ENCODE measurements around the gene PDLIM7. TPM values are rescaled to one million over a fixed set of nuclear protein-coding genes. Genes with fewer than 3 reads are reported as not detected.

Gene PDLIM7
- total RNA-seq, 2 donors from 2014 or later = 6.8 to 16.2 TPM

GRCh38 chr5:177507596-177508220, 10.3 kb upstream of the PDLIM7 start:
- peaks cover 8% of the 10 kb centered on the region for H3K4me1 Mint-ChIP-seq
- peak overlapping the region; percentile 67 for H3K4me3 Mint-ChIP-seq
- DNase-seq = no peak

GRCh38 chr5:177507165-177507564, 9.8 kb upstream of the PDLIM7 start:
- Mint-ChIP-seq H3K27ac (no peak overlapping the region), H3K27me3 (no peaks in the 10 kb centered on the region), H3K4me3 (no peak overlapping the region), H3K4me1 (peaks cover 10% of the 10 kb centered on the region), H3K36me3 (ENCODE audit: low read depth) (peaks cover 2% of the 10 kb centered on the region)
- DNase-seq (no peak), ATAC-seq (no peak)
- H3K9me3 ChIP-seq (ENCODE audit: control insufficient read depth, low read length, poor library complexity, severe bottlenecking) = no peaks in the 10 kb centered on the region

More at GRCh38 chr5:177507596-177508220, 10.3 kb upstream of the PDLIM7 start:
- no peak for ATAC-seq
- peaks cover 2% of the 10 kb centered on the region for H3K36me3 Mint-ChIP-seq (ENCODE audit: low read depth)
- no peak overlapping the region for H3K27ac Mint-ChIP-seq
- no peaks in the 10 kb centered on the region for H3K9me3 ChIP-seq (ENCODE audit: control insufficient read depth, low read length, poor library complexity, severe bottlenecking)
- no peaks in the 10 kb centered on the region for H3K27me3 Mint-ChIP-seq

GRCh38 chr5:177505075-177505474, 7.7 kb upstream of the PDLIM7 start:
- H3K36me3 Mint-ChIP-seq (ENCODE audit: low read depth) = no peaks in the 10 kb centered on the region

GRCh38 chr5:177504086-177505056, 7.0 kb upstream of the PDLIM7 start:
- ATAC-seq = no peak
- no peak for DNase-seq
- Mint-ChIP-seq H3K27me3 (no peaks in the 10 kb centered on the region), H3K4me3 (no peak overlapping the region), H3K4me1 (peaks cover 18% of the 10 kb centered on the region), H3K27ac (no peak overlapping the region), H3K36me3 (ENCODE audit: low read depth) (no peaks in the 10 kb centered on the region)
- H3K9me3 ChIP-seq (ENCODE audit: control insufficient read depth, low read length, poor library complexity, severe bottlenecking) = no peaks in the 10 kb centered on the region

More at GRCh38 chr5:177505075-177505474, 7.7 kb upstream of the PDLIM7 start:
- no peak for ATAC-seq
- no peaks in the 10 kb centered on the region for H3K9me3 ChIP-seq (ENCODE audit: control insufficient read depth, low read length, poor library complexity, severe bottlenecking)
- DNase-seq = no peak
- Mint-ChIP-seq H3K27ac (no peak overlapping the region), H3K27me3 (no peaks in the 10 kb centered on the region), H3K4me3 (no peak overlapping the region), H3K4me1 (peaks cover 20% of the 10 kb centered on the region)

- no peak for ATAC-seq
- Mint-ChIP-seq H3K27ac (no peak overlapping the region), H3K27me3 (no peaks in the 10 kb centered on the region), H3K4me1 (peaks cover 21% of the 10 kb centered on the region), H3K36me3 (ENCODE audit: low read depth) (peaks cover under 1% of the 10 kb centered on the region), H3K4me3 (no peak overlapping the region)
- no peak for DNase-seq
- no peaks in the 10 kb centered on the region for H3K9me3 ChIP-seq (ENCODE audit: control insufficient read depth, low read length, poor library complexity, severe bottlenecking)
Measured at GRCh38 chr5:177503351-177504085, 6.1 kb upstream of the PDLIM7 start.

- H3K27ac Mint-ChIP-seq = no peak overlapping the region
- peaks cover 23% of the 10 kb centered on the region for H3K4me1 Mint-ChIP-seq
- no peak for ATAC-seq
- no peaks in the 10 kb centered on the region for H3K27me3 Mint-ChIP-seq
- H3K4me3 Mint-ChIP-seq = no peak overlapping the region
- H3K9me3 ChIP-seq (ENCODE audit: control insufficient read depth, low read length, poor library complexity, severe bottlenecking) = no peaks in the 10 kb centered on the region
- peaks cover 2% of the 10 kb centered on the region for H3K36me3 Mint-ChIP-seq (ENCODE audit: low read depth)
- DNase-seq = no peak
Measured at GRCh38 chr5:177502886-177503285, 5.5 kb upstream of the PDLIM7 start.

- Mint-ChIP-seq H3K27ac (peak overlapping the region; percentile 66), H3K4me3 (peak overlapping the region; percentile 19), H3K4me1 (peaks cover 24% of the 10 kb centered on the region), H3K27me3 (no peaks in the 10 kb centered on the region), H3K36me3 (ENCODE audit: low read depth) (peaks cover 2% of the 10 kb centered on the region)
- H3K9me3 ChIP-seq (ENCODE audit: control insufficient read depth, low read length, poor library complexity, severe bottlenecking) = no peaks in the 10 kb centered on the region
- no peak for ATAC-seq
- DNase-seq = no peak
Measured at GRCh38 chr5:177501874-177502678, 4.7 kb upstream of the PDLIM7 start.

- no peaks in the 10 kb centered on the region for H3K9me3 ChIP-seq (ENCODE audit: control insufficient read depth, low read length, poor library complexity, severe bottlenecking)
- peak; percentile 35 for ATAC-seq
- H3K27ac Mint-ChIP-seq = peak overlapping the region; percentile 74
- H3K36me3 Mint-ChIP-seq (ENCODE audit: low read depth) = peaks cover 2% of the 10 kb centered on the region
- peaks cover 26% of the 10 kb centered on the region for H3K4me1 Mint-ChIP-seq
- no peaks in the 10 kb centered on the region for H3K27me3 Mint-ChIP-seq
- H3K4me3 Mint-ChIP-seq = no peak overlapping the region
- DNase-seq = peak; percentile 69 to 83 (median 82)
Measured at GRCh38 chr5:177500685-177501522, 3.5 kb upstream of the PDLIM7 start.

- H3K27ac Mint-ChIP-seq = no peak overlapping the region
- H3K36me3 Mint-ChIP-seq (ENCODE audit: low read depth) = peaks cover 2% of the 10 kb centered on the region
- H3K9me3 ChIP-seq (ENCODE audit: control insufficient read depth, low read length, poor library complexity, severe bottlenecking) = no peaks in the 10 kb centered on the region
- ATAC-seq (no peak), DNase-seq (no peak)
- peaks cover 23% of the 10 kb centered on the region for H3K4me1 Mint-ChIP-seq
- H3K4me3 Mint-ChIP-seq = no peak overlapping the region
- H3K27me3 Mint-ChIP-seq = no peaks in the 10 kb centered on the region
Measured at GRCh38 chr5:177499842-177500241, 2.4 kb upstream of the PDLIM7 start.

- Mint-ChIP-seq H3K27me3 (no peaks in the 10 kb centered on the region), H3K4me3 (peak overlapping the region; percentile 87), H3K4me1 (peaks cover 23% of the 10 kb centered on the region), H3K27ac (peak overlapping the region; percentile 93), H3K36me3 (ENCODE audit: low read depth) (peaks cover 2% of the 10 kb centered on the region)
- no peak for DNase-seq
- ATAC-seq = no peak
- H3K9me3 ChIP-seq (ENCODE audit: control insufficient read depth, low read length, poor library complexity, severe bottlenecking) = no peaks in the 10 kb centered on the region
Measured at GRCh38 chr5:177498013-177498787, 796 bp upstream of the PDLIM7 start.

GRCh38 chr5:177496727-177497291, 595 bp downstream of the PDLIM7 start:
- H3K9me3 ChIP-seq (ENCODE audit: control insufficient read depth, low read length, poor library complexity, severe bottlenecking) = no peaks in the 10 kb centered on the region
- ATAC-seq = no peak
- Mint-ChIP-seq H3K27me3 (no peaks in the 10 kb centered on the region), H3K4me1 (peaks cover 23% of the 10 kb centered on the region), H3K36me3 (ENCODE audit: low read depth) (peaks cover 4% of the 10 kb centered on the region), H3K27ac (no peak overlapping the region), H3K4me3 (peak overlapping the region; percentile 87)
- DNase-seq = no peak

Data from T-helper 17 cell (primary cell).